GM18505 (cell line): ENCODE results near the gene CDK19.
"Not testable (repeated sequence)": the region's sequence is repeated elsewhere in the genome, so short reads cannot be mapped to it uniquely, and the experiment has no call there.

Experiments
- ATAC-seq: cut with Tn5 transposase; IDR thresholded peaks from one replicate; pipeline ENCODE4 v1.9.1; 2021; ENCODE audit not compliant: unreplicated experiment
- POLR2A ChIP-seq: IDR thresholded peaks from 4 replicates; pipeline ENCODE4 v1.6.1; 2011; ENCODE audit warnings: borderline replicate concordance; ENCODE audit not compliant: insufficient read depth, insufficient read length; ENCODE audit errors: extremely low read depth

CDK19 gene

DNA sequence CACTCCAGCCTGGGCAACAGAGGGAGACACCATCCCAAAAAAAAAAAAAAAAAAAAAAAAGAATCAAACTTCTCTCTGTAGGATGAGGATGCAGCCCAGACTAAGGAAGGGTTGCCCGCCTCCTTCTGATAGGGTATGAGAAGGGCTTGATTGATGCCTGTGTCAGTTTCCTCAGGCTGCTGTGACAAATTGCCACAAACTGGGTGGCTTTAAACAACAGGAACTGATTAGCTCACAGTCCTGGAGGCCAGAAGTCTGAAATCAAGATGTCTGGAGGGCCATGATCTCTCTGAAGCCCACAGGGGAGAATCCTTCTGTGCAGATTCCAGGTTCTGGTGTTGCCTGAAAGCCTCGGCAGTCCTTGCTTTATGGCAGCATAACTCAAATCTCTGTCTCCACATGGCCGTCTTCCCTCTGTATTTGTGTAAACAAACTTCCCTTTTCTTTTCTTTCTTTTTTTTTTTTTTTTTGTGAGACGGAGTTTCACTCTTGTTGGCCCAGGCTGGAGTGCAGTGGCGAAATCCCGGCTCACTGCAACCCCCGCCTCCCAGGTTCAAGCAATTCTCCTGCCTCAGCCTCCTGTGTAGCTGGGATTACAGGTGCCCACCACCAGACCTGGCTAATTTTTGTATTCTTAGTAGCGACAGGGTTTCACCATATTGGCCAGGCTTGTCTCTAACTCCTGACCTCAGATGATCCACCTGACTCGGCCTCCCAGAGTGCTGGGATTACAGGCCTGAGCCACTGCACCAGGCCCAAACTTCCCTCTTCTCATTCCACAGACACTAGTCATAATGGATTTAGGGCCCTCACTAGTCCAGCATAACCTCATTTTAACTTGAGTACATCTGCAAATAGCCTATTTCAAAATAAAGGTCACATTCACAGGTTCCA lies 11.2 kb upstream of the CDK19 start:
- no peak for TF ChIP-seq POLR2A
- ATAC-seq = no peak

DNA sequence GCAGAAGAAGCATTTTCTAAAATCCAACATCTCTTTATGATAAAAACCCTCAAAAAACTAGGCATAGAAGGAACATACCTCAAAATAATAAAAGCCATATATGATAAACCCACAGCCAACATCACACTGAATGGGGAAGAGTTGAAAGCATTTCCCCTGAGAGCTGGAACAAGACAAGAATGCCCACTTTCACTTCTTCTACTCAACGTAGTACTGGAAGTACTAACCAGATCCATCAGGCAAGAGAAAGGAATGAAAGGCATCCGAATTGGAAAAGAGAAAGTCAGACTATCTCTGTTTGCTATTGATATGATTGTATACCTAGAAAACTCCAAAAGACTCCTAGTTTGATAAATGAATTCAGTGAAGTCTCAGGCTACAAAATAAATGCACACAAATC lies 7.9 kb upstream of the CDK19 start:
- ATAC-seq = no peak
- TF ChIP-seq POLR2A = no peak

DNA sequence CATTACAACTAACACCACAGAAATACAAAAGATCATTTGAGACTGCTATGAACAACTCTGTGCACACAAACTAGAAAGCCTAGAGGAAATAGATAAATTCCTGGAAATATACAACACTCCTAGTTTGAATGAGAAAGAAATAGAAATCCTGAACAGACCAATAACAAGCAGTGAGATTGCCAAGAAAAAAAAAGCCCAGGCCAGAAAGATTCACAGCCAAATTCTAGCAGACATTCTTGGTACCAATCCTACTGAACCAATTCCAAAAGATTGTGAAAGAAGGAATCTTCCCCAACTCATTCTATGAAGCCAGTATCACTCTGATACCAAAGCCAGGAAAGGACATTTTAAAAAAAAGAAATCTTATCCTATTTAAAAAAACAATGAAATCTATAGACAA lies 7.0 kb upstream of the CDK19 start:
- TF ChIP-seq POLR2A = no peak
- no peak for ATAC-seq

DNA sequence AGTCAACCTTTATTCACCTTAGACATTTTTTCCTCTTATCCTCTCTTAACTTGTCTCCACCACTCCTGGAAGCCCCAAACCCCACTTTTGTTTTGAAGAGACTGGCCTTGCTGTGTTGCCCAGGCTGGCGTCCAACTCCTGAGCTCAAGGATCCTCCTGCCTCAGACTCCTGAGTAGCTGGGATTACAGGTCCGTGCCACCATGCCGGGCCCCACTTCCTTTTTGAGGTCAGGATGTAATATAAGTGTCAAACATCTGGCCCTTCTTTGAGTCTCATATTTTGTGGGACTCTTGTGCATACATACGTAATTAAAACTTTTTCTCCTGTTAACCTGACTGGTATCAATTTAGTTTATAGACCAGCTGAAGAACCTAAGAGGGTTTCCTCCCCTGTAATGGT lies 1.4 kb upstream of the CDK19 start:
- ATAC-seq = no peak
- TF ChIP-seq POLR2A = no peak

DNA sequence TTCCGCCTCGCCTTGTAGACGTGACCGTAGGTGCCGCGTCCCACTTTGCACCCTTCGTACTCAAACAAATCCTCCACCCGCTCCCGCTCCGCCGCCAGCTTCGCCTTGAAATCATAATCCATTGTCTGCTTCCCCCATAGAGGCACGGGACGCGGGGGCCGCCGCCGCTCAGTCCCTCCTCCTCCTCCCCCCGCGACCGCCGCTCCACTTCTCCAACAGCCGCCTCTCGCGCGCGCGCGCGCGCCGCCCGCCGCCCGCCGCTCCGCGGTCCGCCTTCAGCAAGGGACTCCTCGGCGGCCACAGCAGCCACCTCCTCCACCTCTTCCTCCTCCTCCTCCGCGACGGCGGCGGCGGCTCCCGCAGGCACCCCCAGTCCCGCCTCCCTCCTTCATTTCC lies 256 bp downstream of the CDK19 start:
- TF ChIP-seq POLR2A = no peak
- no peak for ATAC-seq

DNA sequence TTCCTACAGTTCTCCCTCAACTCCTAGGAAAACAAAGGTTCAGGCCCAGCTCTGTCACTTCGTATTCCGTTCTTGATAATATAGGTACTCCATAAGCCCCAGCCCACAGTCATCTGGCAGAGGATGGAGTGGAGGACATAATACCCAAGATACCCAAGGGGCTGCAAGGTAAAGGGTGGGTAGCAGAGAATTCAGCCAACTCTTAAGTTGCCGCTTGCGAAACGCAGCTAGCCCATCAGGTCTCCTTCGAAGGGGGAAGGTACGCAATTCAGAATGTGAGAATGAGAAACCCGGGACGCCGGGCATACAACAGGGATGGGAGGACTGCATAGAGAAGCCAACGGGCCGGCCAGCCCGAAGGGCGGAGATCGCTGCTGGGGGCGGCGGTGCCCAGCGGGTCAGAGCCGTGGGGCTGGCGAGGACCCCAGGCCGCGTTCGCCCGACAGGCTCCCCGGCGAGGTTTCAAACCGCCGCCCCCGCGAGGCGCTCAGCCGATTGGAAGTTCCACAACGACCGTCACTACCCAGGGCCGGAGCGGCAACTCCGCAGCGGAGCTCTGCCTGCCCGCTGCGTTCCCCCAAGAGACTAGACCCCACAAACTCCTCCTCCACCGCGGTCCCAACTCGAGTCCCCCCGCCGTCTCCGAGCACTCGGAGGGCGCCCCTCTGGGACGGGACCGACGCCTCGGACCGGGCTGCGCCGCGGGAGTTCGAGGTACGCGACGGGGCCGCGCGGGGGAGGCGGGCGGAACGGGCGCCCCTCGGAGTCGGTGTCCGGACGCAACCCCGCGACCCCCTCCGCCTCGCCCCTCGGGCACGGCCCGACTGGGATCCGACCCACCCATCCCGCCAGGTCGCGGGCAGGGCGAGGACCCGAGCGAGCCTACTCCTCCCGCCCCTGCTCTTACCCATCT lies 911 bp downstream of the CDK19 start:
- TF ChIP-seq POLR2A = peak; percentile 25
- ATAC-seq = peak; percentile 20

DNA sequence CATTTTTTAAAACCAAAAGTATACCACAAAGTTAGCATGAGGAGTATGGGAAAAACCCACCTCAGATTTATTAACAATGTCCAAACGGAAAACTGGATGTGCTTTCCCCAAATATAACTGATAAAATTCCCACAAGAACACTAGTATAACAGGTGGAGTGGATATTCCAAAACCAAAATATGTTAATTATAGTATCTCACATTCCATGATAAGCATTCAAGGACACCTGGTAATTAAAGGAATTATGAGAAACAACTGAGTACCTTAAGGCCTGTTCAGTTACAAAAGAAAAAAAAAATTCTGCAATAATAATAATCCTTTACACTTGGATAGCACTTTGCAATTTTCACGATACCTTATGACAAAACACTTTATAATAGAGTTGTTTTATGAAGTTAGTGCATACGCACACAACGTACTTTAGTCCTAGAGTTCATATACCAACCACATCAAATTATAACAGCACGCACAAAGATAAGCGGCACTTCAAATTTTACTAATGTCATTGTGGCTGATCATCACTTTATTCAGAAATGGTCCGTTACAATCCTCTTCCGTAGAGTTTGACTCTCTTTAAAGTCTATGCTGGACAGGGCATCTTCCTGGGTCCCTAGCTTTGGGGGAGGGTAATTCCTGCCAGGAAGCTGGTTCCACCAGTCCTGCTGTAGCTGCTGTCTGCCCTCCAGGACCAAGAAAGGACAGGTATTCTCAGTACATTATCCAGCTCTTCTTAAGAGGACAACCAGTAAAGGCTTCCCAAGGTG lies 1.7 kb downstream of the CDK19 start:
- TF ChIP-seq POLR2A = no peak
- ATAC-seq = no peak

DNA sequence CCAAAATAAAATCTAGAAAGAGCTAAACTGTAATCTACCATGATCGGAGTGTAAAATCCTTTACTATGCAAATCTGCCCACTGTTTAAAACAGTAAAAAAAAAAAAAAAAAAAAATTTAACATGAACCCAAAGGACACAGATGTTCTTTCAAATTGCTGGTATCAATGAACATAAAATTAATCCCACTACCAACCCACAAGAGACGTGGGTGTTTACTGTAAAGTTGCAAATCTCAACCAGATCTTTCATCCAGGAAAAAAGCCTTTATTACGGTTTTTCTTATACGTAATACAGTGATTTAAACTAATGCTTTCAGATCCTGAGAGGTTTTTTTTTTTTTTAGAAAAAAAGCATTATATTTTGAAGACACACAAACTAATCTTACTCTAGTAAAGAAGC lies 2.5 kb downstream of the CDK19 start:
- ATAC-seq = no peak
- TF ChIP-seq POLR2A = no peak

DNA sequence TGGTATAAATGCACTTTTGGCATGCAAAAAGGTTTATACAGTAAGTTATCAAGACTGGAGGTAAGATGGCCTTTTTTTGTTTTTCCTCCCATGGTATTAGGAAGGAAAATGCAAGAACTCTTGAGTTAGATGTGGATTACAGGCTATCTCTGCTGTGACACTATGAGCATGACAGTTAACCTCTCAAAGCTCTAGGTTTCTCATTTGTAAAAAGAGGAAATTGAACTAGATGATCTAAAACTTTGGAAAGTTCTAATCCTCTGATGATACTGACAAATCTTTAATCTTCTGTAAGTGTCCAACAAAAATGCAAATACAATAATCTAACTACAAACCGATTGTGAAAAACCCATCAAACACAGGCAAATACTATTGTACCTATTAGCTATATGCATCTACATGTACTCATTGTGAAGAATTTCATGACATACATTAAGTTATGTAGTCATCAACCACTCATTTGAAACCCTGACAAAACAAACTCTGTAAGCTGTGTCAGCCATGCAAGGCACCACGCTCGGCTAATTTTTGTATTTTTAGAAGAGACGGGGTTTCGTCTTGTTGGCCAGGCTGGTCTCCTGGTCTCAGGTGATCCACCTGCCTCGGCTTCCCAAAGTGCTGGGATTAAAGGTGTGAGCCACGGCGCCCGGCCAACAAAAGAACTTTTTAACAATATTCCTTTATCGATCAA lies 4.2 kb downstream of the CDK19 start:
- no peak for ATAC-seq
- TF ChIP-seq POLR2A = no peak

DNA sequence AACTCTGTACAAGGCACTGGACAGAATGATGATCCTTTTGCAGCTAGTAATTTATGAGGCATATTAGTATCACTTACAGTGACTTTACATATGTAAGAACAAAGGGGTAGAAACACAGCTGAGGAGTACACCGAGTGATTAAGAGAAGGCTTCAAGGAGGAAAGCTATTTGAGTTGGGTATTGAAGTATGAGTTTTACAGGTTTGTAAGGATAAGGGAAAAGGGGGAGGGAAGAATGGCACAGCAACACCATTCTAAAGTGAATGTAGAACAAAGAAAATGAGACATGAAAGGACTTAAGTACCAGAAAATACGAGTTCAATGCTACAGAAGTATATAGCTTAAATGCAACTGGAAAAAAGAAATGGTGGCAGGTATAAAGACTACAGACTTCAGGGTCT lies 5.5 kb downstream of the CDK19 start:
- no peak for ATAC-seq
- TF ChIP-seq POLR2A = no peak

DNA sequence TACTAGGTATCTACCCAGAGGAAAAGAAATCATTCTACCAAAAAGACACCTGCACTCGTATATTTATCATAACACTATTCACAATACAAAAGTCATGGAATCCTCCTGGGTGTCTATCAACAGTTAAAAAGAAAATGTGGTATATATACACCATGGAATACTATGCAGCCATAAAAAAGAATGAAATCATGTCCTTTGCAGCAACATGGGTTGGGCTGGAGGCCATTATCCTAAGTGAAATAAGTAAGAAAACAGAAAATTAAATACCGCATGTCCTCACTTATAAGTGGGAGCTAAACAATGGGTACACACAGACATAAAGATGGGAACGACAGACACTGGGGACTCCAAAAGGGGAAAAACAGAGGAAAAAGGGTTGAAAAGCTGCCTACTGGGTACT lies 13.1 kb downstream of the CDK19 start:
- ATAC-seq = not testable (repeated sequence)

DNA sequence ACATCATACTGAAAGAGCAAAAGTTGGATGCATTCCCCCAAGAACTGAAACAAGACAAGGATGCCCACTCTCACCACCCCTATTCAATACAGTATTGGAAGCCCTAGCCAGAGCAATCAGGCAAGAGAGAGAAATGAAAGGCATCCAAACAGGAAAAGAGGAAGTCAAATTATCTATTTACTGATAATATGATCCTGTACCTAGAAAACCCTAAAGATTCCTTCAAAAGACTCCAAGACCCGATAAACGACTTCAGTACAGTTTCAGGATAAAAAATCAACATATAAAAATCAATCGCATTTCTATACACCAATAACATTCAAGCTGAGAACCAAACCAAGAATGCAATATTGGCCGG lies 14.5 kb downstream of the CDK19 start:
- no peak for TF ChIP-seq POLR2A
- ATAC-seq = no peak

DNA sequence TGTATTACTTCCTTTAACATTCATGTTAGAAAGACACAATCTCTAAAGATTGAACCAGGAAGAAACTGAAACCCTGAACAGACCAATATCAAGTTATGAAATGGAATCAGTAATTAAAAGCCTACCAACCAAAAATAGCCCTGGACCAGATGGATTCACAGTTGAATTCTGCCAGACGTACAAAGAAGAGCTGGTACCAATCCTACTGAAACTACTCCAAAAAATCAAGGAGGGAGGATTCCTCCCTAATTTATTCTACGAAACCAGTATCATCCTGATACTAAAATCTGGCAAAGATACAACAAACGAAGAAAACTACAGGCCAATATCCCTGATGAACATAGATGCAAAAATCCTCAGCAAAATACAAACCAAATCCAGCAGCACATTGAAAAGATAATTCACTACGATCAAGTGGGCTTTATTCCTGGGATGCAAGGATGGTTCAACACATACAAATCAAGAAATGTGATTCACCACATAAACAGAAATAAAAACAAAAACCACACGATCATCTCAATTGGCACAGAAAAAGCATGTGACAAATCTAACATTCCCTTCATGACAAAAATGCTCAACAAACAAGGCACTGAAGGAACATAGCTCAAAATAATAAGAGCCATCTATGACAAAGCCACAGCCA lies 15.0 kb downstream of the CDK19 start:
- no peak for TF ChIP-seq POLR2A
- no peak for ATAC-seq

DNA sequence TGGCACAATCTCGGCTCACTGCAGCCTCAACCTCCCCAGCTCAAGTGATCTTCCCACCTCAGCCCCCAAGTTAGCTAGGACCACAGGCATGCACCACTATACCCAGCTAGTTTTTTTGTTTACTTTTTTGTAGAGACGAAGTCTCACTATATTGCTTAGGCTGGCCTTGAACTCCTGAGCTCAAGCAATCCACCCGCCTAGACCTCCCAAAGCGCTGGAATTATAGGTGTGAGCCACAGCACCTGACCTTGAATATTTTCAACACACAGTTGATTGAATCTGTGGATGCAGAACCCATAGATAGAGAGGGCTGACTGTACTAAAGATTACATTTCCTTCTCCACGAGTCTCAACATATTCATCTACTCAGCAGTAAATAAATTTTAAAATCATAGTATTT lies 15.6 kb downstream of the CDK19 start:
- no peak for ATAC-seq
- TF ChIP-seq POLR2A = no peak
